HEK293T (cell line): ENCODE measurements around the gene MAGEB17.

ENCODE experiments used
- CTBP1 ChIP-seq: fragments of 450-650 bp; IDR thresholded peaks from 2 replicates; pipeline ENCODE4 v1.6.1; 2016; ENCODE audit warnings: borderline replicate concordance
- ELF4 ChIP-seq: fragments of 450-650 bp; IDR thresholded peaks from 2 replicates; pipeline ENCODE4 v1.6.1; 2017; ENCODE audit warnings: antibody characterized with exemption
- FOXA1 ChIP-seq: fragments of 450-650 bp; IDR thresholded peaks from 2 replicates; pipeline ENCODE4 v1.6.1; 2016; ENCODE audit warnings: mild to moderate bottlenecking
- FOXM1 ChIP-seq: fragments of 450-650 bp; IDR thresholded peaks from 2 replicates; pipeline ENCODE4 v1.6.1; 2017; ENCODE audit warnings: mild to moderate bottlenecking, borderline replicate concordance
- HDGF ChIP-seq: fragments of 450-650 bp; IDR thresholded peaks from 2 replicates; pipeline ENCODE4 v1.6.1; 2017; ENCODE audit warnings: antibody characterized with exemption, borderline replicate concordance
- L3MBTL2 ChIP-seq: fragments of 450-650 bp; conservative IDR thresholded peaks from 2 replicates; pipeline ENCODE4 v1.6.1; 2016; ENCODE audit warnings: mild to moderate bottlenecking
- NFRKB ChIP-seq: fragments of 450-650 bp; IDR thresholded peaks from 2 replicates; pipeline ENCODE4 v1.6.1; 2016; ENCODE audit warnings: mild to moderate bottlenecking, moderate library complexity
- SP1 ChIP-seq: fragments of 450-650 bp; IDR thresholded peaks from 2 replicates; pipeline ENCODE4 v1.6.1; 2017
- SUZ12 ChIP-seq: fragments of 450-650 bp; IDR thresholded peaks from 2 replicates; pipeline ENCODE4 v1.6.1; 2016; ENCODE audit warnings: mild to moderate bottlenecking
- ZNF384 ChIP-seq: fragments of 450-650 bp; IDR thresholded peaks from 2 replicates; pipeline ENCODE4 v1.6.1; 2016
- TF ChIP-seq, protein P1 (sequence below): fragments of 450-650 bp; IDR thresholded peaks from 2 replicates; pipeline ENCODE4 v1.6.1; 2016

DNA sequence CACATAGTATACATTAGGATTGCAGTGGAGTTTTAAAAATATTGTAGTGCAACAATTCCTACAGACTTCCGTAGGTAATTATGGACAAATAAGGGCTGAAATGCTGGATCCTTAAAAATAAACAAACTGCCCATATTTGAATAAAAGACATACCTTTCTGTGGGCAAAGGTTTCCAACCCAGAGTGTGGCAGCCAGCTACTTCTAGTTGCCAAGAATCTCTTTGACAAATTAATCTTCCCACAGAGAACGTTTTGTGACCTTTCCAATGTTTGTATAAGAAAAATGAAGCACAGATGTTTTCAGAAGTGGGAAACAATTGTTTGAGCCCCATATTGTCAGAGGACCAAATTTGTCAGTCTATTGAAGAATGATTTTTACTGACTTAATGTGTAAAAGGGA lies 22.9 kb upstream of the MAGEB17 start:
- TF ChIP-seq FOXM1 (no peak), L3MBTL2 (no peak), SP1 (no peak), NFRKB (no peak), ZNF384 (no peak), CTBP1 (no peak), FOXA1 (no peak), SUZ12 (no peak), HDGF (no peak), ELF4 (no peak)
- TF ChIP-seq, protein P1, sequence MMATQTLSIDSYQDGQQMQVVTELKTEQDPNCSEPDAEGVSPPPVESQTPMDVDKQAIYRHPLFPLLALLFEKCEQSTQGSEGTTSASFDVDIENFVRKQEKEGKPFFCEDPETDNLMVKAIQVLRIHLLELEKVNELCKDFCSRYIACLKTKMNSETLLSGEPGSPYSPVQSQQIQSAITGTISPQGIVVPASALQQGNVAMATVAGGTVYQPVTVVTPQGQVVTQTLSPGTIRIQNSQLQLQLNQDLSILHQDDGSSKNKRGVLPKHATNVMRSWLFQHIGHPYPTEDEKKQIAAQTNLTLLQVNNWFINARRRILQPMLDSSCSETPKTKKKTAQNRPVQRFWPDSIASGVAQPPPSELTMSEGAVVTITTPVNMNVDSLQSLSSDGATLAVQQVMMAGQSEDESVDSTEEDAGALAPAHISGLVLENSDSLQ, result no peak
